ENCODE data around the gene KRT38.
"Not testable (repeated sequence)": the region's sequence is repeated elsewhere in the genome, so short reads cannot be mapped to it uniquely, and the experiment has no call there.

The KRT38 gene

DNA sequence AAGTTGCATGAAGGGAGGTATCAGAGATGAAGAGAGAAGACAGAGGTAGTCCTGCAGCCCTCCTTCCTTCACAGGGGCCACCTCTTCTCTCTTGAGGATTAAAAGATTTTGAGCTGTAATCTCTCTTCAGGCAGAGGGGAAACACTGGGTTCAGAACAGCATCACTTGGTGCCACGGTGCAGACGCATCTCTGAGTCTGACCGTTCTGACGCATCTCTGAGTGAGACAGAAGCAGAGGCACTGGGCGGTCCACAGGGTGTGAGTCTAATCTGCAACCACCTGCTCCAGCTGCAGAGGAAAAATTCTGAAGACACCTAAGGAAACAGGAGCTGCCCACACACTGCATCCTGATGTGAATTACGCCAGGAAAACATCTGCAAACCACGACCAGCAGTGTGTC lies 11.1 kb downstream of the KRT38 start:
- DNase-seq (ENCODE audit: low read depth), result no peak
- H3K4me3 ChIP-seq (ENCODE audit: low read depth, low read length), result no peak overlapping the region
- TF ChIP-seq, protein P1, sequence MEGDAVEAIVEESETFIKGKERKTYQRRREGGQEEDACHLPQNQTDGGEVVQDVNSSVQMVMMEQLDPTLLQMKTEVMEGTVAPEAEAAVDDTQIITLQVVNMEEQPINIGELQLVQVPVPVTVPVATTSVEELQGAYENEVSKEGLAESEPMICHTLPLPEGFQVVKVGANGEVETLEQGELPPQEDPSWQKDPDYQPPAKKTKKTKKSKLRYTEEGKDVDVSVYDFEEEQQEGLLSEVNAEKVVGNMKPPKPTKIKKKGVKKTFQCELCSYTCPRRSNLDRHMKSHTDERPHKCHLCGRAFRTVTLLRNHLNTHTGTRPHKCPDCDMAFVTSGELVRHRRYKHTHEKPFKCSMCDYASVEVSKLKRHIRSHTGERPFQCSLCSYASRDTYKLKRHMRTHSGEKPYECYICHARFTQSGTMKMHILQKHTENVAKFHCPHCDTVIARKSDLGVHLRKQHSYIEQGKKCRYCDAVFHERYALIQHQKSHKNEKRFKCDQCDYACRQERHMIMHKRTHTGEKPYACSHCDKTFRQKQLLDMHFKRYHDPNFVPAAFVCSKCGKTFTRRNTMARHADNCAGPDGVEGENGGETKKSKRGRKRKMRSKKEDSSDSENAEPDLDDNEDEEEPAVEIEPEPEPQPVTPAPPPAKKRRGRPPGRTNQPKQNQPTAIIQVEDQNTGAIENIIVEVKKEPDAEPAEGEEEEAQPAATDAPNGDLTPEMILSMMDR (IDR thresholded peaks at IDR 0.05; ENCODE audit: insufficient read depth, low read depth, low read length, missing control alignments), result no peak

- no peak overlapping the region for H3K4me3 ChIP-seq (ENCODE audit: low read depth, low read length)
- TF ChIP-seq, protein P1 (IDR thresholded peaks at IDR 0.05; ENCODE audit: insufficient read depth, low read depth, low read length, missing control alignments), result no peak
- no peak for DNase-seq (ENCODE audit: low read depth)
Observed at GRCh38 chr17:41428591-41429291, 12.0 kb downstream of the KRT38 start.

GRCh38 chr17:41424111-41424635 lies 16.6 kb downstream of the KRT38 start, which contains the start of gene KRT37:
KRT37 (minus strand) TSS chr17:41424585; CDS start chr17:41424523, 62 bp downstream.
- H3K4me3 ChIP-seq (ENCODE audit: low read depth, low read length), result no peak within 1 kb of the TSS

GRCh38 chr17:41422586-41422985 lies 18.2 kb downstream of the KRT38 start:
- H3K4me3 ChIP-seq (ENCODE audit: low read depth, low read length); DNase-seq (ENCODE audit: low read depth): not testable (repeated sequence)

More at GRCh38 chr17:41424111-41424635, 16.6 kb downstream of the KRT38 start, which contains the start of gene KRT37:
- DNase-seq (ENCODE audit: low read depth), result no peak
- TF ChIP-seq, protein P1 (IDR thresholded peaks at IDR 0.05; ENCODE audit: insufficient read depth, low read depth, low read length, missing control alignments), result no peak

DNA sequence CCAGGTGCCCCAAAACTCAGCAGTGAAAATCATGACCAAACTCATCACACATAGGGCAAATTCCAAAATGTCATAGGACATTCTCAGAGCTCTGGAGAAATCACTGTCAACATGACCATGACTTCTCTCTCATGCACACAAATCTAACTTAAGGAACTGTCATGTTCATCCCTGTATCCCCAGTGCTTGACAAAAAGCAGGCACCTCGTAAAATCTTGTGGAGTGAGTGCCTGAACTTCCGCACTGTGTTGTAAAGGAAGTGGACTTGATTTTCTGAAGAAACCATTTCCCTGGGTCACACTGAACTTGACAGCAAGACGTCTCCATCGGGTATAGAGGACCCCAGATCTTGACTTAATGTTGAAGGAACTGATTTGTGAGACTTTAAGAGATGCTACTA lies 19.2 kb downstream of the KRT38 start:
- H3K4me3 ChIP-seq (ENCODE audit: low read depth, low read length), result no peak overlapping the region
- no peak for DNase-seq (ENCODE audit: low read depth)
- TF ChIP-seq, protein P1 (IDR thresholded peaks at IDR 0.05; ENCODE audit: insufficient read depth, low read depth, low read length, missing control alignments), result no peak

GRCh38 chr17:41421116-41421515 lies 19.7 kb downstream of the KRT38 start:
- no peak for DNase-seq (ENCODE audit: low read depth)
- TF ChIP-seq, protein P1 (IDR thresholded peaks at IDR 0.05; ENCODE audit: insufficient read depth, low read depth, low read length, missing control alignments), result no peak
- no peak overlapping the region for H3K4me3 ChIP-seq (ENCODE audit: low read depth, low read length)

- no peak for DNase-seq (ENCODE audit: low read depth)
- TF ChIP-seq, protein P1 (IDR thresholded peaks at IDR 0.05; ENCODE audit: insufficient read depth, low read depth, low read length, missing control alignments), result no peak
- H3K4me3 ChIP-seq (ENCODE audit: low read depth, low read length), result no peak overlapping the region
Observed at GRCh38 chr17:41420134-41420533, 20.6 kb downstream of the KRT38 start.
